Endothelial cell of umbilical vein (primary cell): ENCODE results near the gene DAND5. TPM values are rescaled to one million over a fixed set of nuclear protein-coding genes. Genes with fewer than 3 reads are reported as not detected.

Experiments used
- BruUV-seq: library from RNA; stranded (reverse); fragments of 400-500 nt; replicated peaks from 2 replicates; lab custom pipeline; 2021; lab: Mats Ljungman, UMichigan
- CTCF ChIA-PET: fragments of 300-600, 350-600 bp; sonication (Branson Sonifier 250); formaldehyde crosslinking; loops from one replicate; lab custom pipeline; 2021; ENCODE audit warnings: antibody characterized with exemption, inconsistent platforms; lab: Charles Lee
- POLR2A ChIA-PET: fragments of 300-600, 350-600 bp; sonication (Branson Sonifier 250); formaldehyde crosslinking; loops from one replicate; lab custom pipeline; 2021; ENCODE audit warnings: antibody characterized with exemption, inconsistent platforms; lab: Charles Lee
- DNase-seq: peaks from one replicate; pipeline ENCODE4 v3.0.0-alpha.2; 2011; ENCODE audit warnings: low read depth, low spot score
- FAIRE-seq: peaks from 2 replicates; lab custom pipeline; 2011; peaks lifted over from hg19 to GRCh38; lab: Jason Lieb, UNC
- H2AFZ ChIP-seq: 2 replicates; pipeline ENCODE4 v1.6.0; 2012; ENCODE audit warnings: low read depth, low read length, control low read depth, inconsistent platforms
- H3K27ac ChIP-seq: 2 replicates; pipeline ENCODE4 v1.5.1; 2011; ENCODE audit warnings: low read depth, mild to moderate bottlenecking, control low read depth, low read length, moderate library complexity; ENCODE audit not compliant: insufficient read depth
- H3K27me3 ChIP-seq, 2 experiments: 2 replicates each; pipeline versions ENCODE4 v1.6.0 to v1.6.1; 2011; ENCODE audit warnings: low read length in 2 of 2, mixed read lengths in 1 of 2; ENCODE audit not compliant: control insufficient read depth in 2 of 2, insufficient read depth in 2 of 2
- H3K36me3 ChIP-seq, 2 experiments: 2 replicates in 1 of 2; 3 replicates in 1 of 2; pipeline ENCODE4 v1.5.1; 2011; ENCODE audit warnings: low read length in 2 of 2, mild to moderate bottlenecking in 1 of 2, moderate library complexity in 1 of 2; ENCODE audit not compliant: control insufficient read depth in 2 of 2, insufficient read depth in 2 of 2; ENCODE audit errors: extremely low read depth in 1 of 2
- H3K4me1 ChIP-seq: 3 replicates; pipeline ENCODE4 v1.5.1; 2011; ENCODE audit warnings: mild to moderate bottlenecking, low read length; ENCODE audit not compliant: control insufficient read depth, insufficient read depth; ENCODE audit errors: extremely low read depth
- H3K4me2 ChIP-seq: 2 replicates; pipeline ENCODE4 v1.6.1; 2011; ENCODE audit warnings: low read length, control low read depth, mixed read lengths; ENCODE audit not compliant: insufficient read depth
- H3K4me3 ChIP-seq, 3 experiments: fragments of 200-600 bp in 1 of 3; sonication (generic), shearing (Covaris generic) in 1 of 3; replicated peaks in 1 of 3; 2 replicates each; pipeline ENCODE4 v1.5.1; 2011 to 2016; ENCODE audit warnings: control low read depth in 3 of 3, low read length in 3 of 3, mild to moderate bottlenecking in 2 of 3, inconsistent platforms in 1 of 3, low read depth in 1 of 3, moderate library complexity in 1 of 3; ENCODE audit not compliant: insufficient read depth in 1 of 3
- H3K79me2 ChIP-seq: 2 replicates; pipeline ENCODE4 v1.6.0; 2012; ENCODE audit warnings: low read length, inconsistent platforms; ENCODE audit not compliant: control insufficient read depth, insufficient read depth
- H3K9ac ChIP-seq: replicated peaks from 2 replicates; pipeline ENCODE3; 2011; ENCODE audit warnings: low read length, control low read depth; ENCODE audit not compliant: insufficient read depth; ENCODE audit errors: extremely low read depth
- H3K9me1 ChIP-seq: replicated peaks from 3 replicates; pipeline ENCODE4 v1.6.0; 2011; ENCODE audit warnings: mild to moderate bottlenecking, low read length; ENCODE audit not compliant: control insufficient read depth, insufficient read depth; ENCODE audit errors: extremely low read depth
- H3K9me3 ChIP-seq: replicated peaks from 2 replicates; pipeline ENCODE4 v1.5.1; 2012; ENCODE audit warnings: low read length, inconsistent platforms; ENCODE audit not compliant: control insufficient read depth, insufficient read depth
- H4K20me1 ChIP-seq: replicated peaks from 2 replicates; pipeline ENCODE3; 2011; ENCODE audit warnings: mild to moderate bottlenecking, low read length; ENCODE audit not compliant: control insufficient read depth, insufficient read depth; ENCODE audit errors: extremely low read depth
- EZH2 ChIP-seq: IDR thresholded peaks from 2 replicates; pipeline ENCODE4 v1.6.1; 2012; ENCODE audit warnings: borderline replicate concordance, low read depth, mild to moderate bottlenecking, moderate library complexity, low read length, inconsistent platforms; ENCODE audit not compliant: severe bottlenecking
- FOS ChIP-seq: IDR thresholded peaks from 2 replicates; pipeline ENCODE4 v1.6.1; 2011; ENCODE audit warnings: mild to moderate bottlenecking, low read length, moderate library complexity, borderline replicate concordance; ENCODE audit not compliant: insufficient read depth
- GATA2 ChIP-seq: IDR thresholded peaks from 2 replicates; pipeline ENCODE4 v1.7.0; 2011; ENCODE audit warnings: low read depth, mild to moderate bottlenecking, moderate library complexity, mixed read lengths, low read length; ENCODE audit not compliant: insufficient read length, insufficient read depth
- JUN ChIP-seq: IDR thresholded peaks from 2 replicates; pipeline ENCODE4 v1.6.1; 2011; ENCODE audit warnings: borderline replicate concordance, low read depth; ENCODE audit not compliant: insufficient read length, insufficient read depth
- MYC ChIP-seq: IDR thresholded peaks from one replicate; pipeline ENCODE4 v1.6.1; 2011; ENCODE audit warnings: mild to moderate bottlenecking, low read depth, low read length
- POLR2A ChIP-seq: IDR thresholded peaks from 2 replicates; pipeline ENCODE4 v1.6.1; 2012; ENCODE audit warnings: low read depth, mild to moderate bottlenecking, control low read depth, low read length
- POLR2AphosphoS5 ChIP-seq: IDR thresholded peaks from 2 replicates; pipeline ENCODE4 v1.6.1; 2012; ENCODE audit warnings: low read depth, mild to moderate bottlenecking, control low read depth, low read length, moderate library complexity; ENCODE audit not compliant: insufficient read depth
- dilution Hi-C: fragments of 300-500 bp; cut with MboI; formaldehyde crosslinking; loops from one replicate; pipeline ENCODE4 v1.15.0; 2019; ENCODE audit warnings: low sequenced_read_pairs; ENCODE audit not compliant: extremely low pct_ligation_motif_present
- intact Hi-C: fragments of 100-400 bp; cut with micrococcal nuclease; formaldehyde crosslinking; loops from one replicate; pipeline ENCODE4 v1.10.0; 2022
- polyA plus RNA-seq, 4 experiments: library from polyadenylated mRNA; depleted of rRNA in 3 of 4; stranded (reverse) in 3 of 4; unstranded in 1 of 4; fragments of >200 nt; gene quantifications; 2 replicates each; pipeline versions ENCODE4 v1.2.1 to v1.2.3, GENCODE V29; 2011 to 2012; ENCODE audit warnings: missing spikeins in 1 of 4
- total RNA-seq: library from RNA; stranded (reverse); gene quantifications from 2 replicates; pipeline ENCODE4 v1.2.3, GENCODE V29; 2021
- TF ChIP-seq, protein P1 (sequence below): IDR thresholded peaks from 2 replicates; pipeline ENCODE4 v1.6.1; 2011; ENCODE audit not compliant: insufficient read depth, insufficient read length
- TF ChIP-seq, protein P2 (sequence below), 2 donors: IDR thresholded peaks; 1 replicate in 1 of 2; 2 replicates in 1 of 2; pipeline ENCODE4 v1.5.1; 2011; ENCODE audit warnings: low read length in 2 of 2, mild to moderate bottlenecking in 2 of 2, moderate library complexity in 2 of 2, control low read depth in 1 of 2, inconsistent platforms in 1 of 2, low read depth in 1 of 2; ENCODE audit not compliant: insufficient read depth in 1 of 2; ENCODE audit errors: extremely low read depth in 1 of 2

DAND5 gene
- total and polyA plus RNA-seq, 2 donors (not counting 3 experiments of a cell fraction or from before 2014, with no cell fraction given): 0.06 to 0.20 TPM

DNA sequence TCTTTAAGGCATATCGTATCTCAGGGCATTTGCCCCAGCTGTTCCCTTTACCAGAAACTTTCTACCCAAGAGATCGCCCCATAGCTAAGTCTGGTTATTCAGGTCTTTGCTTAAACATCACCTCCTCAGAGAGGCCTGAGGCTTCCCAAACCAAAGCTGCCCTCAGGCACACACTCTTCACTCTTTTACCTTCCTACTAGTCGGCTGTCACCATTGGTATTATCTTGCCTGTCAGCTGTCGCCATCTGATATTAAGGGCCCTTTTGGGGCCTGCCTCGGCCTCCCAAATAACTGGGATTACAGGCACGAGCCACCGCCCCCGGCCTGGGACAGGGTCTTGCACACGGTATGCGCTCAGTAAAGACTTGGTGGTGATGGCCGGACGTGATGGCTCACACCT is 13.4 kb upstream of the DAND5 start:
- no TSS peak for BruUV-seq
- no peak for FAIRE-seq

More for the DNA sequence above, 13.4 kb upstream of the DAND5 start:
- peak overlapping the region; percentile 70 for H3K4me2 ChIP-seq
- peaks cover 42% of the 10 kb centered on the region for H3K79me2 ChIP-seq
- ChIA-PET POLR2A (interaction anchor here (0.6 to 1.5 kb wide), 2 partner anchors 10 to 13 kb away, joined by 5 to 7 read pairs; partner anchors contain the start of gene RAD23A), CTCF (interaction anchor here (1.7 to 3.6 kb wide), 2 partner anchors 9 to 21 kb away, joined by 5 to 15 read pairs; no protein-coding TSS in a partner anchor)
- H3K9me1 ChIP-seq: no peaks in the 10 kb centered on the region
- TF ChIP-seq EZH2: no peak
- no peak for TF ChIP-seq FOS
- TF ChIP-seq MYC: no peak
- TF ChIP-seq POLR2A: no peak
- TF ChIP-seq, protein P1, sequence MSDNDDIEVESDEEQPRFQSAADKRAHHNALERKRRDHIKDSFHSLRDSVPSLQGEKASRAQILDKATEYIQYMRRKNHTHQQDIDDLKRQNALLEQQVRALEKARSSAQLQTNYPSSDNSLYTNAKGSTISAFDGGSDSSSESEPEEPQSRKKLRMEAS: no peak
- TF ChIP-seq JUN: no peak
- TF ChIP-seq POLR2AphosphoS5: no peak
- no peak for TF ChIP-seq GATA2
- TF ChIP-seq, protein P2, sequence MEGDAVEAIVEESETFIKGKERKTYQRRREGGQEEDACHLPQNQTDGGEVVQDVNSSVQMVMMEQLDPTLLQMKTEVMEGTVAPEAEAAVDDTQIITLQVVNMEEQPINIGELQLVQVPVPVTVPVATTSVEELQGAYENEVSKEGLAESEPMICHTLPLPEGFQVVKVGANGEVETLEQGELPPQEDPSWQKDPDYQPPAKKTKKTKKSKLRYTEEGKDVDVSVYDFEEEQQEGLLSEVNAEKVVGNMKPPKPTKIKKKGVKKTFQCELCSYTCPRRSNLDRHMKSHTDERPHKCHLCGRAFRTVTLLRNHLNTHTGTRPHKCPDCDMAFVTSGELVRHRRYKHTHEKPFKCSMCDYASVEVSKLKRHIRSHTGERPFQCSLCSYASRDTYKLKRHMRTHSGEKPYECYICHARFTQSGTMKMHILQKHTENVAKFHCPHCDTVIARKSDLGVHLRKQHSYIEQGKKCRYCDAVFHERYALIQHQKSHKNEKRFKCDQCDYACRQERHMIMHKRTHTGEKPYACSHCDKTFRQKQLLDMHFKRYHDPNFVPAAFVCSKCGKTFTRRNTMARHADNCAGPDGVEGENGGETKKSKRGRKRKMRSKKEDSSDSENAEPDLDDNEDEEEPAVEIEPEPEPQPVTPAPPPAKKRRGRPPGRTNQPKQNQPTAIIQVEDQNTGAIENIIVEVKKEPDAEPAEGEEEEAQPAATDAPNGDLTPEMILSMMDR (IDR thresholded peaks at IDR 0.05; ENCODE audit: extremely low read depth in 1 of 2, insufficient read depth in 1 of 2, low read depth in 1 of 2, low read length in 2 of 2): no peak
- intact Hi-C loops: no loop called here
- H3K27ac ChIP-seq: no peak overlapping the region
- no peak overlapping the region for H2AFZ ChIP-seq
- dilution Hi-C loops: no loop called here
- H3K36me3 ChIP-seq: peaks cover 8 to 11% of the 10 kb centered on the region in 2 experiments
- H3K9me3 ChIP-seq: no peaks in the 10 kb centered on the region
- no peaks in the 10 kb centered on the region for H4K20me1 ChIP-seq
- peak overlapping the region; percentile 64 to 81 (median 65) for H3K4me3 ChIP-seq
- no peaks in the 10 kb centered on the region for H3K27me3 ChIP-seq
- DNase-seq: no peak
- peaks cover 38% of the 10 kb centered on the region for H3K4me1 ChIP-seq
- peak overlapping the region; percentile 12 for H3K9ac ChIP-seq
